T-helper 1 cell treated with Interleukin-12 subunit alpha and Interleukin-12 subunit beta and Interleukin-4 antibody, amounts not matched to agents 30 ng/mL and 1 ng/mL, for 36 hours (primary cell): ENCODE results near the gene TAMALIN. TPM values are rescaled to one million over a fixed set of nuclear protein-coding genes. Genes with fewer than 3 reads are reported as not detected.
"Not testable (repeated sequence)": the region's sequence is repeated elsewhere in the genome, so short reads cannot be mapped to it uniquely, and the experiment has no call there.

Experiments
- intact Hi-C: fragments of 100-400 bp; cut with micrococcal nuclease; formaldehyde crosslinking; loops from one replicate; pipeline ENCODE4 v1.15.1; 2024
- total RNA-seq: library from RNA; stranded (reverse); gene quantifications from 2 replicates; pipeline ENCODE4 v1.2.3, GENCODE V29; 2022

The TAMALIN gene
- 3.9 and 4.4 TPM in 2 replicates for total RNA-seq

DNA sequence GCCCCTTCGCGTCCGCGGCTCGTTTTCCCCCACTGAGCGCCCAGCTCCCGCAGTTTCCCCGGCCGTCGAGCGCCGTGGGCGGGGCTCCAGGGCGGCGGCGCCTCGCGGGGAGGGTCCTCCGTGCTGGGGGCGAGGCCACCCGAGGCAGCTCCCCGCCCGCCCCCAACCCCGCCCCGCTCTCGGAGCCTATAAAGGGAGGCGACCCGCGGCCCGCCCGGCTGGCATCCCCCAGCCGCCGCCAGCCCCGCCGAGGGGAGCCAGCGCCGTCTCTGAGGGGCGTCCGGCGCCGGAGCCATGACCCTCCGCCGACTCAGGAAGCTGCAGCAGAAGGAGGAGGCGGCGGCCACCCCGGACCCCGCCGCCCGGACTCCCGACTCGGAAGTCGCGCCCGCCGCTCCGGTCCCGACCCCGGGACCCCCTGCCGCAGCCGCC is at the start of gene TAMALIN:
Gene TAMALIN (plus strand): TSS at position 221 of the 432 bp plus-strand sequence. CDS start 74 bp downstream, at position 295.
- intact Hi-C loops, result loop anchor here (1.0 kb wide), 3 partner anchors 17 to 55 kb away; partner anchors contain the start of gene ACVR1B

DNA sequence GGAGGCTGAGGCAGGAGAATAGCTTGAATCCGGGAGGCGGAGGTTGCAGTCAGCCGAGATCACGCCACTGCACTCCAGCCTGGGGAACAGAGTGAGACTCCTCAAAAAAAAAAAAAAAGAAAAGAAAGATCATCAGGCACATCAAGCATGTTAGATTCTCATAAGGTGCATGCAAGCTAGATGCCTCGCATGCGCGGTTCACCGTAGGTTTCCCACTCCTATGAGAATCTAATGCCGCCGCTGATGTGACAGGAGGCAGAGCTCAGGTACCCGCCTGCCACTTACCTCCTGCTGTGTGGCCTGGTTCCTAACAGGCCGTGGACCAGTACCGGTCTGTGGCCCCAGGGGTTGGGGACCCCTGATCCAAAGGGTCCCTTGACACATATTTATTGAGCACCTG is 48.2 kb upstream of the TAMALIN start:
- intact Hi-C loops, result loop anchor here (10.0 kb wide), 1 partner anchor 934 kb away; the partner anchor contains the start of gene SLC11A2

DNA sequence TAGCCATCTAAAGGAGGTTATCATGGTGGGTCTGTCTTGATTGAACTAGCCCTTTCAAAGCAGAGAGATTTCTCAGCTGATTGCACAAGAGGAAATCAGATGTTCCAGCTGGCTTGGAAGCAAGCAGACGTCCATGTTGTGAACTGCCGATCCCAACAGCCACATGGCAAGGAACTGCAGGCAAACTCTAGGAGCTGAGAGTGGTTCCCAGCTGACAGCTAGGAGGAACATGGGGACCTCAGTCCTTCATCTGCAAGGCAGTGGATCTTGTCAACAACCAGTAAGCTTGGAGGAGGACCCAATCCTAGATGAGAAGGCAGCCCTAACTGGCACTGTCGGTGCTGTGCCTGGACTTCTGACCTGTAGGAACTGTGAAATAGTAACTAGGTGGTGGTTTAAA is 47.5 kb upstream of the TAMALIN start:
- intact Hi-C loops, result loop anchor here (10.0 kb wide), 1 partner anchor 934 kb away; the partner anchor contains the start of gene SLC11A2

DNA sequence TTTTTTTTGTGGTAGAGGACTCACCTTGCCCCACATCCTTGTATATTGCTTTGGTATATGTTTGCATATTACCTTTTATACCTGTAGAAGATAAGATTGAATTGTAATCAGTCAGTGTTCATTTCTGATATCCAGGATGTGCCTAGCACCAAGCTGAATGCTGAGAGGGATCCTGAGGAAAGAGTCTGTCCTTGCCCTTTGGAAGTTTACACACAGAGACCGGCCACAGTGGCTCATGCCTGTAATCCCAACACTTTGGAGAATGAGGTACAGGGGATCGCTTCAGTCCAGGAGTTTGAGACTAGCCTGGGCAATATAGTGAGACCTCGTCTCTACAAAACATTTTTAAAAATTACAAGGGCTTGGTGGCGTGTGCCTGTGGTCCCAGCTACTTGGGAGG is 46.8 kb upstream of the TAMALIN start:
- intact Hi-C loops, result loop anchor here (10.0 kb wide), 1 partner anchor 935 kb away; the partner anchor contains the start of gene SLC11A2

DNA sequence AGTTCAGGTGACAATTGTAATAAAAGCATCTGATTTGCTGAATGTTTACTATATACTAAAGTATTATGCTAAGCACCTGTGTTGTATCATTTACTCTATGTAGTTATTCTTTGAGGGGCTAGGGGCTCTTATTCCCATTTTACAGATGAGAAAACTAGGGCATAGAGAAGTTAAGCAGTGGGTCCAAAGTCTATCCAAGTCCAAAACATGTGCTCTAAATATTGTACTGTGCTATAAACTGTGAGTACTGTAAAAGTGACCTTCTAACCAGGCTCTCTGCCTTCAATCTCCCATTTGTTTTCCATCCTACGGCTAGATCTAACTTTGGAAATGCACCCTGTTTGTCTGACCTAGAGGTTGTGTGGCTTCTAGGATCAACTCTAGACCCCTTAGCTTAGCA is 46.3 kb upstream of the TAMALIN start:
- intact Hi-C loops, result no loop called here

DNA sequence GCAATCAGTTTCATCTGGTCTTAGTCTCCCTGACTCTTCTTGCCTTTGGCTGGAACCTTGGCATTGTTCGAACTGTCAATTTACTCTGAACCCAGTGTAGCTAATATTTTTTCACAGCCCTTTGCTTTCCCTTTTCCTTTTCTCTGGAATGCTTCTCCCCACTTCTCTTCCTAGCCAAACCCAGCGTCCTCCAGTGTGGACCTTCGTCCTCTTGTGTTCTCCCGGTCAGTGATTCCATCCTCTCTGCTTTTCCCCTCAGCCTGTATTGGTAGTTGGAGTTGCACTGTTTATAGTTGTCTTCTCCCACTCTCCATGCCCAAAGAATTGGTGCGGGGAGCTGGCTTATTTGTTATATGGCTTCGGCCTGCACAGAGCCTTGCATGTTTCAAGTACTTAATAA is 45.9 kb upstream of the TAMALIN start:
- intact Hi-C loops, result no loop called here

DNA sequence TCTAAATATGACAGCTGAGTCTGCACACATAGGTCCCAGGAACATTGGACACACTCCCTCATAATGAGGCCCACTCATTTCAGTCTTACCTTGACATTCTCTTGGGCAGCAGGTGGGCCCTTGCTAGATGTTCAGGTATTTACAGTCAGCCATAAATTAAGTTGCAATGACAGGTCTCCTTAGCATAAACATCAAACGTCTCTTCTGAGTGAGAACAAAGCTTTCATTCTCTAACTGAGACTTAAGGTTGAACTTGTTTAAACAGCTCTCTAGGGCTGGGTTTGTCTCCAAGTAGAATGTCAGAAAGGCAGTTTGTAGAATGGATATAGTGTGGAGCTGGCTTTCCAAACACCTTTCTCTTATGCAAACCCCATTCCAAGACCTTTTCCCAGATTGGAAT is 44.9 kb upstream of the TAMALIN start:
- intact Hi-C loops, result no loop called here

DNA sequence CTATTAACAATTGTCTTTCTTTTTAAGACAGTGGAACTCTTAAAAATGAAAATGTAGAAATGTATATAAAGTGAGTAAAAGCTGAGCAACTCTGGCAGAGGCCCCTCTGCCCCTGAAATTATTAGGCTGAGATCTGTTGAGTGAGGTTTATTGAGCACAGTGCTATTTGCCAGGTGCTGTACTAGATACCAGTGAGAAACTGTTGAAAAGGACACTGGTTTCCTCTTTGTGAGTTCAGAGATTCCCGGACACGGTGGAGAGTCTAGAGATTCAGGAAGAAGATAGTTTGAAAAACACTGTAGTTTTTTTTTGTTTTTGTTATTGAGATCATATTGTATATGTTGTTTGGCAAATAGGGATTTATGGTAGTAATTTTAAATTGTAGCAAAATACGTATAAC is 44.0 kb upstream of the TAMALIN start:
- intact Hi-C loops, result no loop called here

DNA sequence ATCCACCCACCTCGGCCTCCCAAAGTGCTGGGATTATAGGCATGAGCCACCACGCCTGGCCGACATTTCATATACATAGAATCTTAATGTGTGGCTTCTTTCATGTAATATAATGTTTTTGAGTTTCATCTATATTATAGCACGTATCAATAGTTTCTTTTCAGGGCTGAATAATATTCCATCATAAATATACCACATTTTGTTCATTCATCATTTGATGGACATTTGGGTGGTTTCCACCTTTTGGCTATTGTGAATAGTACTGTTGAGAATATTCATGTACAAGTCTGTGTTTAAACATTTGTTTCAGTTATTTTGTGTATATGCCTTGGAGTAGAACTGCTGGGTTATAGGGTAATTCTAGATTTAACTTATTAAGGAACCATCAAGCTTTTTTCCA is 43.3 kb upstream of the TAMALIN start:
- intact Hi-C loops, result no loop called here

DNA sequence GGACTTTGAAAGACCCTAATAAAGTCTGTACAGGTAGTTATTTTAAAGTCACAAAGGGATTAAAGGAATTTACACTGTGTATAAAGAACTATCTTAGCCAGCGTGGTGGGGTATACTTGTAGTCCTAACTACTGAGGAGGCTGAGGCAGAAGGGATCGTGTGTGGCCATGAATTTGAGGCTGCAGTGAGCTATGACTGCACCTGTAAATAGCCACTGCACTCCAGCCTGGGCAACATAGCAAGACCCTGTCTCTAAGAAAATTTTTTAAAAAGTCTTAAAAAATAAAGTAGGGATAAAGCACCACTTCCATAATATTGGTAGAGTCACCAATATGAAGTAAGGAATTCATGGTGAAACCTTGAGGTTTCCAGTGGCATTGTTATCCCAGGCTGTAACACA is 37.1 kb upstream of the TAMALIN start:
- intact Hi-C loops, result loop anchor here (2.0 to 5.0 kb wide), 4 partner anchors 23 to 273 kb away; partner anchors contain the start of gene ANKRD33

DNA sequence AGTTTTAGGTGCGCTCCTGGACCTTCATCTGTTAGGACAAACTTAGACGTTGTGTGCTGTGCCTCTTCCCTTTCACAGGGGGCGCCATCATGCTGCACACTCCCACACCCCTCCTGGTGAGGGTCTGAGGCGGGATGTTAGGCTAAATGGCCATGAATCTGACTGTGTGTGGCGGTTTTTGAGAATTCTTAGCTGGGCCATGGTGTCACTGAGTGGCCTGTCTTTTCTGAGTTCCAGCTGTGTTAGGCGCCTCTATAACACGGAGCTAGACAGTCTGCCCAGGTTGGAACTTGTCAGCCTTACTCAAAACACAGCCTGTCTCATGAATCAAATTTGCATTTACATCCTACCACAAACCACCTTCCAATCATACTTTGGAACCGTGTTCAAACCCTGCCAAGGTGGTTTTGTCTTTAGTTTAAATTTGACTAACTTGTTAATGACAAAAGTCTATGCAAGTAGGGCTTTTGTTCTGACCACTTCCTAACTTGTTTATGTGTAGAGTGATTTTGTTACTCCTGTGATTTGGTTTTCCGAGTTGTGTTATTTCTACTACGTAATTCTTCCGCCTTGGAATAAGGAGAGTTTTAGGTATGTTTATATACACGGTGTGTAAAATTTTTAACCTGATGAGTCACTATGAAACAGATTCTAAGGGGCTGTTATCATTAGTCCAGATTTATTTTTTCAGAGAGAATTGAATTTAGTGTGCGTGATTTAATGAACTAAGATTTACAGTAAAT is 35.7 kb upstream of the TAMALIN start:
- intact Hi-C loops, result loop anchor here (1.0 to 5.0 kb wide), 10 partner anchors 9 to 602 kb away; partner anchors contain the start of genes ACVR1B, ANKRD33 and NR4A1

DNA sequence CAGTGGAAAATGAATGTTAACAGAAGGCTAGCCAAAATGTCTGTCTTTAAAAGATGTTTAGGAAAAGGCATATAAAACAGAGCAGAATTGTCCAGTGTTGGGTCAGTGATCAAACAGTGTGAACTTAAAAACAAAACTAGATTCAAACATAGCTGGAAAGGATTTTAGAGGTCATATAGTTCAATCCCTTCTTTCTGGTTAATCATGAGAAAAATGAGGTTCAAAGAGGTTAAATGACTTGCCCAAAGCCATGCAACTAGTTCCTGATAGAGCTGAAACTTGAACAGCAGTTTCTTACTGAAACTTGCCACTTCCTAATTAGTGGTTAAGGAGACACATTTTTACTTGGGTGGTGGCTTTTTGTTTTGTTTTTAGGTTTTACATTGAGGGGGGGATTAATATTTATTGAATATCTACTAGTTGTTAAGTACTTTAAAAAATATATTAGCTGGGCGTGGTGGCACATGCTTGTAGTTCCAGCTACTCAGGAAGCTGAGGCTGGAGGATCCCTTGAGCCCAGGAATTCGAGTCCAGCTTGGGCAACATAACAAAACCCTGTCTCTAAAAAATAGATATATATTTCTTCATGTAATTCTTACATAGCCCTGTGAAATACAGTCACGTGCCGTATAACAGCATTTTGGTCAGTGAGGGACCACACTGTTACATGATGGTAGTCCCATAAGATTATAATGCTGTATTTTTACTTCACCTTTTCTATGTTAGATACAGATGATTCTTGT is 34.9 kb upstream of the TAMALIN start:
- intact Hi-C loops, result loop anchor here (1.0 to 5.0 kb wide), 10 partner anchors 8 to 603 kb away; partner anchors contain the start of genes ACVR1B, ANKRD33 and NR4A1

DNA sequence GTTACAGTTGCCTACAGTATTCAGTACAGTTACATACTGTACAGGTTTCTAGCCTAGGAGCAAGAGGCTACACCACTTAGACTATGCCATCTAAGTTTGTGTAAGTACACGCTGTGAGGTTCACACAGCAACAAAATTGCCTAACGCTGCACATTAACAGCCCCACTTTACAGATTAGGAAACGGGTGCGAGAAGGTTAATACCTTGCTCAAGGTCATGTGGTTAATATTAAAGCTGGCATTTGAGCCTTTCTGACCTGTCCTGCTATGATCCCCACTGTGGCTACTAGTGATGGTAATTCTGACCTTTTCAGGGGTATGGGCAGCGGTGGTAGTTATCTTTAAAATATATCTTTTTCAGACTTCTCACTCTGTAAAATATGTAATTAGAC is 34.3 kb upstream of the TAMALIN start:
- intact Hi-C loops, result loop anchor here (5.0 kb wide), 2 partner anchors 85 to 270 kb away; partner anchors contain the start of gene ANKRD33

DNA sequence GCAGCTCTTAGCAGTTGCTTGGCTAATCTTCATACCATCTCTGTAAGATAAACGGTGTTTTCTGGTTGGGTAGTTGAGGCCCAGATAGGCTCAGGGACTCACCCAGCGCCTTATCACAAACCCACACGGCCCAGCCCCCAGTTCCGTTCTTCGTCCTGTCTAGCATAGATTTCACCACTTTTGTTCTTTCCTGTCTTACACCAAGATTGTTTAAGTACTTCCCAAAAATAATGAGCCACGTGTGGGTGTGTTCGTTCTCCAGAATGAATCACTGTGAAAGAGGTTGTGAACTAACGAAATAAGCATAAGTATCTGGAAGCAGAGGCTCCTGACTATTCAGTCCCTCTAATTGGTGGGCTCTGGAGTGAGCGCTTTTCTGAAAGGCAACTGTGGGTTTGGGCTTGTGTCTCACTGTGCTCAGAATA is 33.9 kb upstream of the TAMALIN start:
- intact Hi-C loops, result loop anchor here (5.0 kb wide), 2 partner anchors 86 to 269 kb away; partner anchors contain the start of gene ANKRD33

DNA sequence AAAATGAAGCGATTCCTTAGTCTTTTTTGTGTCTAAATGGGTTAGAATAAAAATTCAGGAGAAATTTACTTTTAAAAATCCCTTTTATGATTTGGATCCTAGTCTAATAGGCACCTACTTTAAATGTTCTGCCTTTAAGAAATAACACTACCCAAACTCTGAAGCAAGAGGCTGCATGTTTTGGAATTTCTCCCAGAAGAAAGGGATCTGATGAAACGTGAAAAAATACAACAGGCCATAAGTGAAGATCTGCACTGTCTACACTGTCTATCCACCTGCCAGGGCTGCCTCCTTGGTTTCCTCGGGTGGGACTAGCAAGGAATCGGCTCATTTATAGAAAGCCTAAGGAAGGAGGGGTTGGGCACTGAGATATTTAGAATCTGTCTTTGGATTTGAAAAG is 33.2 kb upstream of the TAMALIN start:
- intact Hi-C loops, result loop anchor here (5.0 kb wide), 2 partner anchors 86 to 269 kb away; partner anchors contain the start of gene ANKRD33

DNA sequence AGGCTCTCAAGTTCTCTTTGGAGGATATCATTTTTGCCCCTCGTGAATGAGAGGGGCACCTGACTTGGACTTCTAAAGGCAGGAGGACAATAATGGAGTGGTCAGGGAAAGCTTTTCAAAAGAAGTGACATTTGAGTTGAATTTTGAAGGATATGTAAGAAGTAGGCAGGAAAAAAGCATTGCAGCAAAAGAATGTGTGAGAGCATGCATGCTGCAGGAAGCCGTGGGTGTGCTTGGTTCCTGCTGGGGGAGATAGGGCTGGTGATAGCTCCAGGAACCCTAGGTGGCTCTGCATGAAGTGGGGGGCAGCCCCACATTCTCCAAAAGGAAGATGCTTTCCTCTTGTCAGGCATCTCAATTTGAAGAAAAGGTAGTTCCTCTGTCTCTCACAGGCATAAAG is 32.1 kb upstream of the TAMALIN start:
- intact Hi-C loops, result loop anchor here (5.0 kb wide), 2 partner anchors 87 to 268 kb away; partner anchors contain the start of gene ANKRD33

DNA sequence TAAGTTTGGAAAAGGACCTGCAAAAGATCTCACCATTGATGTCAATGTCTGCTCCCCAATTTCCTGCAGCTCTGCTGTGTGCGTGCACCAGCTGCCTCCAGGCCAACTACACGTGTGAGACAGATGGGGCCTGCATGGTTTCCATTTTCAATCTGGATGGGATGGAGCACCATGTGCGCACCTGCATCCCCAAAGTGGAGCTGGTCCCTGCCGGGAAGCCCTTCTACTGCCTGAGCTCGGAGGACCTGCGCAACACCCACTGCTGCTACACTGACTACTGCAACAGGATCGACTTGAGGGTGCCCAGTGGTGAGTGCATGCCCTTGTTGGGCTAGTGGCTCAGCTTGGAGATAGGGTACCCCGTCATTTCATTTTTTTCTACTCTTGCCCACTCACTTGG is 31.6 kb upstream of the TAMALIN start:
- intact Hi-C loops, result no loop called here

DNA sequence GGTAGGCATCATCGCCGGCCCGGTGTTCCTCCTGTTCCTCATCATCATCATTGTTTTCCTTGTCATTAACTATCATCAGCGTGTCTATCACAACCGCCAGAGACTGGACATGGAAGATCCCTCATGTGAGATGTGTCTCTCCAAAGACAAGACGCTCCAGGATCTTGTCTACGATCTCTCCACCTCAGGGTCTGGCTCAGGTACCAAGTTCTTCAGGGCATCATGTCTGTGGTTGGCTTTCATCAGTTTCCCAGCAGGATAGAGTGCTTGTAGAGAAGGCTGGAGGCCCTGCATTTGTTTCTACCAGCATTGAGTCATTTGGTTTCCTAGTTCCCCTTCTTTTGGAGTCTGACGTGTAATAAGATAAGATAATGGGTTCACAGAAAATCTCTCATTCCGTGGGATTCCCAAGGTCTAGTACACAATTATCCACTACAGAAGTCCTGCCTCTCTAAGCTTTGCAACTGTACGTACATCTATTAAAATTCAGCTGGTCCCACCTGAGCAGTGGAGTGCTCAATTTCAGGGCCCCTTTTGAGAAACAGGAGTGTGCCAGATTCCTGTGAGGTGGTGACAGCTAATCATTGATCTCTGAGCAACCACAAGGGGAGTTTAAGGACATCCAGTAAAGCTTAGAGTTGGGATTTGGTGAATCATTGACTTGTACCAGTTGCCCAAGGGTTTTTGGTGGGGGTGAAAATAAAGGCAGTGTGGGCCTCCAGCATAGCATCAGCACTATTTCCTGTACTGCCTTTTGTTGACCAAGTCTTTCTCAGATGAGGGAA is 30.2 kb upstream of the TAMALIN start:
- intact Hi-C loops, result no loop called here

DNA sequence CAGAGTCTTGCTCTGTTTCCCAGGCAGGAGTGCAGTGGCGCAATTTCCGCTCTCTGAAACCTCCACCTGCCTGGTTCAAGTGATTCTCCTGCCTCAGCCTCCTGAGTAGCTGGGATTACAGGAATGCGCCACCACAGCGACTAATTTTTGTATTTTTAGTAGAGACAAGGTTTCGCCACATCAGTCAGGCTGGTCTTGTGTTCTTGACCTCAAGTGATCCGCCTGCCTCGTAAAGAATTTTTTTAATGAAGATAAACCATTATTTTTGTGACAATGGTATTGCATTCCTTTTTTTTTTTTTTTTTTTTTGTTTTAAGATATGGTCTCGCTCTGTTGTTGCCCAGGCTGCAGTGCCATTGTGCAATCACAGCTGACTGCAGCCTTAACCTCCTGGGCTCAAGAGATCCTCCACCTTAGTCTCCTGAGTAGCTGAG is 29.4 kb upstream of the TAMALIN start:
- intact Hi-C loops, result no loop called here

DNA sequence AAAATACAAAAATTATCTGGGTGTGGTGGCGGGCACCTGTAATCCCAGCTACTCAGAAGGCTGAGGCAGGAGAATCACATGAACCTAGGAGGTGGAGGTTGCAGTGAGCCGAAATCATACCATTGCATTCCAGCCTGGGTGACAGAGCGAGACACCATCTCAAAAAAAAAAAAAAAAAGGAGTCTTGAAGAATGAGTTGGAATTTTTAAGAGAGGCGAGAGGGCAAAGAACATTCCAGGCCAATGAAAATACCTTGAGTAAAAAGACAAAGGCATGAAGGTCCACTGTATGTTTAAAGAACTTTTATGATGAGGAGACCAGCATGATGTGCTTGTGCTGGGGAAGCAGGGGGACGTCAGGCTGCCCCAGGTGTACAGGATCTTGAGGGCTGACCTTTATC is 27.4 kb upstream of the TAMALIN start:
- intact Hi-C loops, result not testable (repeated sequence)
